GM15510 (cell line): ENCODE measurements around the gene XPNPEP1.

Experiments used
- POLR2A ChIP-seq: IDR thresholded peaks from 3 replicates; pipeline ENCODE4 v1.6.1; 2011; ENCODE audit warnings: borderline replicate concordance; ENCODE audit not compliant: insufficient read length; ENCODE audit errors: extremely low read depth

XPNPEP1 gene

DNA sequence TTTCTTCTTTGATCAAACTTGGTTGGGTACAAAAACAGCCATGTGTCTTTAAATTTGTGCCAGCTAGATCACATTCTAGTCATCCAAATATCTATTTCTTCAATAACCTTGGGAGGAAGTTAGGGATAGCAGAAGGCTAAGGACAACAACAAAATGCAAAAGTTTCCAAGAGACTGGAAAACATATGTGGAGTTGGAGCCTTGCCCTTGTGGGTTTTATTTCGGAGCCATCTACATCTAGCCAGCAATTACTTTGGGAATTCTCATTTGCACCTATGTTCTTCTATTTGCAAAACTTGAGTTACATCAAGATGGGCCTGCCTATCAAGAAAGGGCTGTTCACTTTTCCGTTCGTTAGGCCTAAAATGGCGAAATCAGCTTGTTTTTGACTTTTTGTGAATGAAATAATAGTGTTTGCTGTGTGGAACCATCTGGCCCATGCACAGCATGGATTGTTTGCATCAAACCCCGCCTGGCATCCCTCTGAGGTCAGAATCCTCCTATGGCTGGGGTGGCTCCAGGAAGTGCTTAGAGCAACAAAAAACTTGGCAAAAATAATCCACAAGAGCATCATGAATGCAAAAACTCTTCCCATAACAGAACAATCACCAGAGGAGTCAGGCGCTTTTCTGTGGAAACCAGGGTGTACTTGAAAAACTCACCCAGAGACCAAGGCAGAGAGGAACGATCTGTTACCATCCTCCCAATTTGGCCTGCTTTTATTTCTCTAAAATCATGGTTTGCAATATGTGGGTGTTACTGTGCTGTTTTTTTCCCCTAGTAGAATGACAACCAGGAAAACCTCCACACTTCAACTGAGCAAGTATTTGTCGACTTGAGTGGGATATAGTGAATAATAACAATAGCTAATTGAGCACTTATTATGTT lies 36.2 kb upstream of the XPNPEP1 start:
- no peak for TF ChIP-seq POLR2A

DNA sequence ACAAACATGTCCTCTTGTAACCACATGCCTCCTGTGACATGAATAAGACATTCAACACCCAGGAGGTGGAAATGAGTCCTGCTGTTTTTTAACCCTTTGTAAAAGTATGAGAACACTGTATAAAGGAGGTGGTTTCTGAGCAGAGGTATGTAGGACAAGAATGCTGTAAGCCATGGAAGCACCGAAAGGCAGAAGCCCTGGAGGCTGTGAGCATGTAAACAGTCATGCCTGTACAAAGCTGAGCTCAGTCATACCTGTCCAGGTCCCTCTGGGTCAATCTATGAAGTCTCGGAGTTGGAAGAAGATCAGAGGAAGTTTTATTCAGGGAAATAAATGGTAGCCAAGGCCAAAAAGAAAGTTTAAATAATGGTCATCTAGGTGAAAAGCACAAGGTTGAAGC lies 34.7 kb upstream of the XPNPEP1 start:
- TF ChIP-seq POLR2A, result no peak

DNA sequence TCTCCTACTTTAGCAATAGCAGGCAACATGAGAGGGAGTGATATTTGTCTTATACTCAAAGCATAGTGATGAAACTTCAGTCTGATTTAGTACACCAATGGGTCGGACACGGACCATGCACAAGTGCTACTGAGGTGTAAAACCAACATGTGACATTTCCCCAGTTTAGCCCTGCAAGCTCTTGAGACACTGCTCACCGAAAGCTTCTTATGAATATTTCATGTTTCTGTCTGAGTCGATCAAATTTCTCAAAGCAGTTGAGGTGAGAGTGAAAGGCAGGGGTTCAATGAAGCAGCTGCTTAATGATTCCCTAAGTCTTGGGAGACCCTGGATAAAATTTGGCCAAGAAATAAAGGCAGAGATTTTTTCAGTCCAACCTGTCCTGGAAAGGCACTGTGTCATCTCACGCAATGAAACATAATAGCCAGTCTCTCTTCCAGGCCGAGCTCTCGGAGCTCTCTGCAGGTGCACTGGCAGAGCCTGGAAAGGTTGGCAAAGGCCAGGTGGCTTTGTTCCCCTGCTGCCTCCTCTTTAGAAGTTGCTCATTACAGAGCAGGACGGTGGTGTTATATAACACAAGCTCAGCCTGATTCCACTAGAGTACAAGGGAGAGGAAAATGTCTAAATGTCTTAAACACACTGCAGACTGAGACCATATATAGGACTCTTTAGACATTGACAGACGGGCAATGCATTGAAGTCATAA lies 33.9 kb upstream of the XPNPEP1 start:
- no peak for TF ChIP-seq POLR2A

DNA sequence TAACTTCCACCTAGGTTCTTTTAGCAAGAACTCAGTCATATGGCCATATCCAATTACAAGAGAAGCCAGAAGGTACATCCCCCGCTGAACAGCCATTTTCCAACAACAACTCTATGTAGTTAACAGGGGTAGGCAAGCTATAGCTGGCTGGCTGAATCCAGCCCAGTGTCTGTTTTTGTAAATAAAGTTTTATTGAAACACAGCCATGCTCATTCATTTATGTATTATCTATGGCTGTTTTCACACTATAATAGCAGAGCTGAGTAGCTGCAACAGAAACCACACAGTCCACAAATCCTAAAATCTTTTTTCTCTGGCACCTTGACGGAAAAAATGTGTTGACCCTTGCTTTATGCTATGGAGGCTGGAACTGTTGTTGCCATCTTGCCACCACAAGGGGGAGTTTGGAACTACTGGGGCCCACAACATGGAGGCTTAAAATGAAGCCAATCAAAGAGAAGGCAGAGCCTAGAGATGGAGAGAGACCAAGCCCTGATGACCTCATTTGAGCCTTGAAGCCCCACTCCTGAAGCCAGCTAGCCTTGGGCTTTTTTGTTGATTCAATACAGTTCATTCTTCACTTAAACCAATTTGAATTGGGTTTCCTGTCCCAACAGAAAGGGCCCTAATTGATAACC lies 33.3 kb upstream of the XPNPEP1 start:
- TF ChIP-seq POLR2A, result no peak

DNA sequence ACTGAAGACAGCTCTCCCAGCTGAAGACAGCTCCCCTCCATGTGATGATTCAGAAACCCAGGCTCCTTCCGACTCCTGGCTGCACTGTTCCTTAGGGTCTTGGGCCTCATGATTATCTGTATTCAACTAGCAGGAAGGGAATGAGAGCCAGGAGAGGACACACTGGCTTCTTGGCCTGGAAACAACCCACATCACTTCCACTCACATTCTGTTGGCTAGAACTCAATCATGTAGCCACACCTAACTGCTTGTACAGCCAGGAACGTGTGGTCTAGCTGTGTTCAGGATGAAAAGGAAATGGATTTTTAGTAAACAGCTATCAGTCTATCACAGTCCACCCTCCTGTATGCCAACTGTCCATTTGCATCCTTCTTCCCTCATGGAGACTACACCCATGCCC lies 30.5 kb upstream of the XPNPEP1 start:
- no peak for TF ChIP-seq POLR2A

DNA sequence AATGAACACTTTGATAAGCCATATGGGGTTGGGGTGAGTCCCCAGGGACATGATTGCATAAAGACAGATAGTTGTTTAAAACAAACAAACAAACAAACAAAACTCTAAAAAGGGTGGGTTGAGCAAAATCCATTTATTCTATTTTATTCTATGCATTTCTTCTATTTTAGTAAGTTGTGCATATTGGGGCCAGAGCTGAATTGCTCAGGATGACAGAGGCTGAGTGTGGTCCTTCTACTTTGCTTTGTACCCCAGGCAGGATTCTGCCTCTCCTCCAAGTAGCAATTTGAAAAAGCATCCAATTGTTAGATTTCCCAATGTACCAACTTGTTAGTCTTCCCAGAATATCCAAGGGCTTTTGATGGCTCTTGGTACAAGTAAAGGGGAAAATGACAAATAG lies 29.2 kb upstream of the XPNPEP1 start:
- TF ChIP-seq POLR2A, result no peak

DNA sequence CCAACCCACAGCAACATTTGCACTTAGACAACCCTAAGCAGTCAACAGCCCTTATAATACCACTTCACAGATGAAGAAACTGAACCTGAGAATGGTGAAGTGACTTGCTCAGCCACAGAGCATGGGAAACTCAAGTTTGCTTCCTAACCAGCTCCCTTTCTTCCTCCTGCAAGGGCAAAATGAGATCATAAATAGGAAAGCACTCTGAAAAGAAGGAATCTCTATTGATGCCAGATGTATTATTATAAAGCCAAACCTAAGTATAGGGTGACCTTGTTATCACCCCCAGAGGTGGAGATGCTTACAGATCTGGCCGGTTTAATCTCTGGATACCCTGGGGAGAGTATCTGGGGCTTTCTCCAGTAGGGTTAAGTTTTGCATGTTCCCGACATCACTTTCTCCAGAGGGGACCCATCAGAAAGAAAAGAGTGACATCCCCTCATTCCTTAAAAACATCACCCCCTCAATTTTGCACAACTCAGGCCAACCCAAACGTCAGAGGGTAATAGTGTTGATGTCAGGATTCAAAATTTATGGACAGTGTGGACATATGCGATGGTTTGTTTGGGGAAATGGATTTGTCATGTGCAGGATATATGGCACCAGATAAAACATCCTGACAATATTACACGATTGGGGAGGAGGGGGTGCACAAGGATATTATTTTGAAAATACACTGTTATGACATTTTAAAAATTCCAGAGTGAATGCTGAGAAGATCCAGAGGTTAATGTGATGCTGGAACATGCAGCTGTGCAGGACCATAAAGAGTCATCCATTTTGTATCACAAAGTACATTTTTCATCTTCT lies 24.0 kb upstream of the XPNPEP1 start:
- no peak for TF ChIP-seq POLR2A

DNA sequence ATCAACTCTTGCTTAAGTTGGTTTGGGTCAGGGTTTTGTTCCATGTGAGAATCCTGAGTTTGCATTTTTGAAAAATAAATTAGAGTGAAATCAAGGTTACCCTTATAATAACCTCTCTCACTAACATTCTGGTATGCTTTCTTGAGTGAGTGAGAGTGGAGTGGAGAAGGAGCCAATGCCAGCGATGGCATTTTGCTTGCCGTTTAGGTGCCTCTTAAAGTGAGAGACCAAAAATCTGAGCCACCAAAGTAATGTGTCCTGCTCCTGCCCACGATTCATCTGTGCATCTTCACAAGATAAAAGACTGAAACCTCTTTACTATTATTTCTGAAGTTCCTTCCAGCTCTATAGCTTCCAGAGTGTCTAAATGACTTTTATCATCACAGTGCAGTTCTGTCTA lies 23.4 kb upstream of the XPNPEP1 start:
- TF ChIP-seq POLR2A, result no peak

DNA sequence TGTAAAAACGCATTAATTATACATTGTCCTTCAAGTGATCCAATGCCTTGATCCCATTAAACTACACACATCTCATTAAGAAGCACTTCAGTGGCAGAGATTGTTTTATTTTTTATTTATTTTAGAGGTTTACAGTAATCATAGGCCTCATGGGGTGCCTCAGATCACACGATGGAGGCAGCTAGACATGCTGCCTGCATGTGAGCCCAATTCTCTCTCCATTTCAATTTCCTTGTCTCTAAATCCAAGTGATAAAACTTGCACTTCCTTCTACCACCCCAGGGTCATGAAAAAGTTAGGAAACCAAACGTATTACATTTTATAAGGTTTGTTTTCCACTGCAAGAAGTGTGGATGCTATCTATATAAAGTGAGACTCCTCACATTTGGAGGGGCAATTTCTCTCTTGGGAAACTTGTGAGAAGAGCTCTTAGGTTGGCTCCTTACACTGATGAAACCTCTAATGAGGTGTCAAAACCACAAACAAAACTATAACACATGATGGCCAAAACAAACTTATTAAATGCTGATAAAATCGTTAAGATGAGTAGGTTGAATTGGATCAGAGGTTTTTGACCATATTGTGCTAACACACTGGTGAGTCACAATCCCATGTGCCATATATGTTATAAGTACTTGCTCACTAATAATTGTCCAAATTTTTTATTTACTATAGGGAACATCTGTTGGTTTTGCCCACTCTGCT lies 22.3 kb upstream of the XPNPEP1 start:
- TF ChIP-seq POLR2A, result no peak

DNA sequence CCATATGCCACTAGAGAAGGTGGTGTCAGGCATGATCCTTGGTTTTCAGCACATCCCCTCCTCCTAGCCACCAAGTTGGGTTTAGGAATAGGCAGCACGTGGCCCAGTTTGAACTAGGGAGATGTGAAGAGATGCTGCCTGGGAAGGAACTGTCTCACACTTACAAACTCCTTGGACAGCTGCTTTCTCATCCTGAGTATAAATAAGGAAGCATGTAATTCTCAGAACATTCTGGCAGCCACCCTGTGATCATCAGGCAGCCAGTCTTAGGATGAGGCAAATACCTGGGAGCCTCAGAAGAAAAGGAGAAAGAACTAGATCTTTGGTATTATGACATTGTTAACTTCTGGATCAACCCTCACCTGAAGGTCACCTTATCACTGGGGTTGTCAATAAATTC lies 21.3 kb upstream of the XPNPEP1 start:
- TF ChIP-seq POLR2A, result no peak

DNA sequence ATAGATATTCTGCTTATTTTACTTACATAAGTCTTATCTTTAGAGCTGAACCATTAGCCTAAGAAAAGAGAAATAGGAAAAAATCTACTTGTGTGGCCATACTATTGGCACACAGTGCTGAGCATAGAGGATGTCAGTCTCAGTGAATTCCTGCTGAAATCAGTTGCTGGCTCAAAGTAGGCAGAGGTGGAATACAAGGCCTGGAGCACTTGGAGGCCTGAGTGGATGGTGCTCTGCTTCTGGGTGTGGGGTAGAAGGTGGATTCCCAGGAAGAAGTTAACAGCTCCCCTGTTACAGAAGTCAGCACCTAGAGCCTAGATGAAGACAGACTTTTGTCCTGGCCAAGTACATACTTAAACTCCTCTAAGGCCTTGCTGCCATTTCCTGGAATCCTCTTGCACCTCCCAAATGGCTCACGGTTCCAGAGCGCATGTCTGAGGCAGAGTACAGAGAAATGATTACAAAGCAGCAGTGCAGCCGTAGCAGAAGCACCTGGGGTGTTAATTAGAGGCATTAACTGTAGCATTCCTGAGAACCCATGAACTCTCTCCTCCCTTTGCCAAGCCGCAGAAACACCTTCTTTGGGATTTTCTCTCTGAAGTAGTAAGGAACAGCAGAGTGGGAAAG lies 18.0 kb upstream of the XPNPEP1 start:
- no peak for TF ChIP-seq POLR2A

DNA sequence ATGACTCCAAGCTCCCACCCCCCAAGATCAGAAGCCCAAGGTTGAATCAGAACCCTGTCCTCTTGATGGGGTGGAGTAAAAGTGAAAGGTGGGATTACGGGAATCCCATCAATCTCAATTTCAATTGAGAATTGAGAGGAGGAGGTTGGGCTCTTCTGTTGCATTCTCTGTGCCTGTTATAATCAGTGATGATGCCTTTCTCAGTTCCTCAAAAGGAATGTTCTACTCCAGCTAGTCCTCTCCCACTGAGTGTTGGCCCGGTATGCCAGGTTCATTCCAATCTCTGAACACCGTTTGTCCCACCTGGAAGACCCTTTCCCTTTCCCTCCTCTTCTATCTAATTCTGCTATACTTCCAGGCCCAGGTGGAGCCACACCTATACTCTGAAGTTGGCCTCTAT lies 17.2 kb upstream of the XPNPEP1 start:
- TF ChIP-seq POLR2A, result no peak

DNA sequence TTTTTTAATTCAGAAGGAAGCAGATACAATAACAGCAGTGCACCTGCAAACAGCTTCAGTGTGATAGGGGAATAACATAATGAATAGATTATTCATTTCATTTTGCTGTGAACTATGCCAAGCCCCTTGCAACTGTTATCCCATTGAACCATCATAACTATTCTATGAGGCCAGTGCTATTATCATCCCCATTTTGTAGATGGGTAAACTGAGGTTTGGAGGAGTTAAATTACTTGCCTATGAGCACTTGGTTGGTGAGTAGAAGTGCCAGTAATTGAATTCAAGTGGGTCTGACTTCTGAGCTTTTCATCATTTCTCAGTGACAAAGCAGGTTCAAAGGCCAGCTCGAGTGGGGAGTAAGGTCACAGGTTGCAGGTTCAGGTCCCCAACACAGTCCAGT lies 16.8 kb upstream of the XPNPEP1 start:
- TF ChIP-seq POLR2A, result no peak
